Activated T-cell treated with anti-CD3 and anti-CD28 coated beads for 4 hours (primary cell): Measurements from ENCODE around the gene BRPF3.
"Not testable (repeated sequence)": the region's sequence is repeated elsewhere in the genome, so short reads cannot be mapped to it uniquely, and the experiment has no call there.

Source experiments
- DNase-seq: peaks from one replicate; pipeline ENCODE4 v3.0.0-alpha.2; 2020

Gene BRPF3

GRCh38 chr6:36200998-36201596 is 4.6 kb downstream of the BRPF3 start:
- DNase-seq = no peak

GRCh38 chr6:36201612-36202011 is 5.1 kb downstream of the BRPF3 start:
- no peak for DNase-seq

GRCh38 chr6:36202101-36202500 is 5.6 kb downstream of the BRPF3 start:
- no peak for DNase-seq

- no peak for DNase-seq
Observed at GRCh38 chr6:36204068-36204753, 7.7 kb downstream of the BRPF3 start.

- DNase-seq = no peak
Observed at GRCh38 chr6:36207155-36207554, 10.6 kb downstream of the BRPF3 start.

- no peak for DNase-seq
Observed at GRCh38 chr6:36209606-36210005, 13.1 kb downstream of the BRPF3 start.

GRCh38 chr6:36210182-36210581 is 13.6 kb downstream of the BRPF3 start:
- no peak for DNase-seq

- DNase-seq = no peak
Observed at GRCh38 chr6:36210886-36211595, 14.5 kb downstream of the BRPF3 start.

GRCh38 chr6:36216559-36216958 is 20.0 kb downstream of the BRPF3 start:
- no peak for DNase-seq

- no peak for DNase-seq
Observed at GRCh38 chr6:36217188-36217587, 20.6 kb downstream of the BRPF3 start.

GRCh38 chr6:36217946-36218345 is 21.4 kb downstream of the BRPF3 start:
- DNase-seq = no peak

GRCh38 chr6:36218516-36218915 is 22.0 kb downstream of the BRPF3 start:
- DNase-seq = not testable (repeated sequence)

GRCh38 chr6:36219081-36219480 is 22.5 kb downstream of the BRPF3 start:
- no peak for DNase-seq

- DNase-seq = no peak
Observed at GRCh38 chr6:36220226-36220625, 23.7 kb downstream of the BRPF3 start.

GRCh38 chr6:36221674-36222073 is 25.1 kb downstream of the BRPF3 start:
- no peak for DNase-seq

- no peak for DNase-seq
Observed at GRCh38 chr6:36222924-36223323, 26.4 kb downstream of the BRPF3 start.

- DNase-seq = no peak
Observed at GRCh38 chr6:36223706-36224105, 27.2 kb downstream of the BRPF3 start.

GRCh38 chr6:36224918-36225461 is 28.4 kb downstream of the BRPF3 start:
- DNase-seq = no peak

GRCh38 chr6:36226438-36227047 is 30.0 kb downstream of the BRPF3 start:
- no peak for DNase-seq

GRCh38 chr6:36227379-36228228 is 31.1 kb downstream of the BRPF3 start:
- DNase-seq = no peak

- no peak for DNase-seq
Observed at GRCh38 chr6:36229223-36229622, 32.7 kb downstream of the BRPF3 start.

- no peak for DNase-seq
Observed at GRCh38 chr6:36230371-36230770, 33.8 kb downstream of the BRPF3 start.

- DNase-seq = no peak
Observed at GRCh38 chr6:36232172-36232571, 35.6 kb downstream of the BRPF3 start.
